NB4 (cell line): ENCODE data around the gene ZNF200.
A peak's percentile ranks its signal among the peaks of the same experiment; 100 is the strongest.

Source experiments
- DNase-seq: peaks from one replicate; pipeline ENCODE4 v3.0.0; 2010; ENCODE audit warnings: low read depth
- H3K4me3 ChIP-seq: one replicate; pipeline ENCODE4 v1.5.1; 2011; ENCODE audit warnings: mild to moderate bottlenecking, low read depth, low read length, moderate library complexity
- CTCF ChIP-seq: IDR thresholded peaks from one replicate; pipeline ENCODE4 v1.5.1; 2012; ENCODE audit warnings: low read depth, low read length
- MAX ChIP-seq: IDR thresholded peaks from 2 replicates; pipeline ENCODE4 v1.6.1; 2011; ENCODE audit warnings: low read depth, low read length
- MYC ChIP-seq: IDR thresholded peaks from 2 replicates; pipeline ENCODE4 v1.6.1; 2011; ENCODE audit warnings: low read depth, low read length
- POLR2A ChIP-seq: IDR thresholded peaks from 2 replicates; pipeline ENCODE4 v1.6.1; 2011; ENCODE audit warnings: mild to moderate bottlenecking; ENCODE audit not compliant: insufficient read length; ENCODE audit errors: extremely low read depth

The ZNF200 gene

GRCh38 chr16:3266873-3267537, 32.0 kb upstream of the ZNF200 start:
- DNase-seq, result peak; percentile 77
- no peak overlapping the region for H3K4me3 ChIP-seq
- TF ChIP-seq MAX (peak; percentile 45; the same call in 1 of the 2 replicates), MYC (peak; percentile 31), POLR2A (no peak), CTCF (peak; percentile 69)

GRCh38 chr16:3264137-3265036, 29.4 kb upstream of the ZNF200 start:
- H3K4me3 ChIP-seq, result peak overlapping the region; percentile 83
- TF ChIP-seq POLR2A, result peak; percentile 63
- TF ChIP-seq MYC, result peak; percentile 98
- peak; percentile 99 for TF ChIP-seq MAX
- TF ChIP-seq CTCF, result no peak
- peak; percentile 99 for DNase-seq

GRCh38 chr16:3262517-3262916, 27.6 kb upstream of the ZNF200 start:
- no peak overlapping the region for H3K4me3 ChIP-seq
- DNase-seq, result no peak
- no peak for TF ChIP-seq MYC
- no peak for TF ChIP-seq CTCF
- TF ChIP-seq POLR2A, result no peak
- TF ChIP-seq MAX, result no peak

GRCh38 chr16:3259836-3260235, 24.9 kb upstream of the ZNF200 start:
- H3K4me3 ChIP-seq, result peak overlapping the region; percentile 29
- peak; percentile 61 for DNase-seq
- TF ChIP-seq MAX, result no peak
- TF ChIP-seq POLR2A, result no peak
- no peak for TF ChIP-seq CTCF
- no peak for TF ChIP-seq MYC

GRCh38 chr16:3256866-3257465, 22.0 kb upstream of the ZNF200 start:
- no peak for TF ChIP-seq MAX
- TF ChIP-seq MYC, result no peak
- no peak for TF ChIP-seq CTCF
- no peak for TF ChIP-seq POLR2A
- no peak overlapping the region for H3K4me3 ChIP-seq
- DNase-seq, result no peak
